DOHH2 (cell line): ENCODE data around the gene ASTE1.

Experiments used
- CTCF ChIP-seq: fragments of 200-600 bp; sonication (generic); IDR thresholded peaks from one replicate; pipeline ENCODE4 v1.5.1; 2014; ENCODE audit warnings: antibody characterized with exemption, mild to moderate bottlenecking, low read depth, low read length; ENCODE audit not compliant: poor library complexity, severe bottlenecking
- EZH2phosphoT487 ChIP-seq: fragments of 200-600 bp; sonication (generic); IDR thresholded peaks from 2 replicates; pipeline ENCODE4 v1.6.1; 2017; ENCODE audit warnings: borderline replicate concordance, mild to moderate bottlenecking, antibody characterized with exemption, low read length, moderate library complexity, mixed read lengths

GRCh38 chr3:131067983-131068382 is 41.4 kb upstream of the ASTE1 start:
- TF ChIP-seq EZH2phosphoT487 (no peak), CTCF (no peak)
